ENCODE results near the gene EHMT1. TPM values are rescaled to one million over a fixed set of nuclear protein-coding genes. Genes with fewer than 3 reads are reported as not detected.
"Not testable (repeated sequence)": the region's sequence is repeated elsewhere in the genome, so short reads cannot be mapped to it uniquely, and the experiment has no call there.

Gene EHMT1
- total RNA-seq, 1 experiment from 2014 or later, result 46.0 TPM

GRCh38 chr9:137588891-137589290 lies 29.9 kb upstream of the EHMT1 start:
- DNase-seq (ENCODE audit: low read depth), result no peak
- in situ Hi-C loops (cut with HindIII; ENCODE audit: low pct_unique_long_range_greater_than_20kb, low sequenced_read_pairs), result no loop called here

GRCh38 chr9:137589441-137590122 lies 29.2 kb upstream of the EHMT1 start:
- in situ Hi-C loops (cut with HindIII; ENCODE audit: low pct_unique_long_range_greater_than_20kb, low sequenced_read_pairs), result no loop called here
- no peak for DNase-seq (ENCODE audit: low read depth)

GRCh38 chr9:137590123-137590468 lies 28.7 kb upstream of the EHMT1 start:
- no peak for DNase-seq (ENCODE audit: low read depth)

GRCh38 chr9:137590469-137591383 lies 28.1 kb upstream of the EHMT1 start, which contains the start of gene ZMYND19:
Gene ZMYND19 (minus strand): TSS chr9:137590512. CDS start chr9:137590263, 249 bp downstream.
- in situ Hi-C loops (cut with HindIII; ENCODE audit: low pct_unique_long_range_greater_than_20kb, low sequenced_read_pairs), result no loop called here
- peak; percentile 73 for DNase-seq (ENCODE audit: low read depth)

More at GRCh38 chr9:137590123-137590468, 28.7 kb upstream of the EHMT1 start:
- in situ Hi-C loops (cut with HindIII; ENCODE audit: low pct_unique_long_range_greater_than_20kb, low sequenced_read_pairs), result no loop called here

GRCh38 chr9:137592767-137593166 lies 26.0 kb upstream of the EHMT1 start:
- no peak for DNase-seq (ENCODE audit: low read depth)
- in situ Hi-C loops (cut with HindIII; ENCODE audit: low pct_unique_long_range_greater_than_20kb, low sequenced_read_pairs), result no loop called here

- in situ Hi-C loops (cut with HindIII; ENCODE audit: low pct_unique_long_range_greater_than_20kb, low sequenced_read_pairs), result no loop called here
Observed at GRCh38 chr9:137593176-137593575, 25.6 kb upstream of the EHMT1 start.

GRCh38 chr9:137596577-137596976 lies 22.2 kb upstream of the EHMT1 start:
- in situ Hi-C loops (cut with HindIII; ENCODE audit: low pct_unique_long_range_greater_than_20kb, low sequenced_read_pairs); DNase-seq (ENCODE audit: low read depth): not testable (repeated sequence)

More at GRCh38 chr9:137593176-137593575, 25.6 kb upstream of the EHMT1 start:
- no peak for DNase-seq (ENCODE audit: low read depth)

GRCh38 chr9:137598943-137599342 lies 19.9 kb upstream of the EHMT1 start:
- in situ Hi-C loops (cut with HindIII; ENCODE audit: low pct_unique_long_range_greater_than_20kb, low sequenced_read_pairs), result no loop called here
- DNase-seq (ENCODE audit: low read depth), result no peak

GRCh38 chr9:137602661-137603060 lies 16.1 kb upstream of the EHMT1 start:
- no peak for DNase-seq (ENCODE audit: low read depth)
- in situ Hi-C loops (cut with HindIII; ENCODE audit: low pct_unique_long_range_greater_than_20kb, low sequenced_read_pairs), result no loop called here

GRCh38 chr9:137603879-137604278 lies 14.9 kb upstream of the EHMT1 start:
- in situ Hi-C loops (cut with HindIII; ENCODE audit: low pct_unique_long_range_greater_than_20kb, low sequenced_read_pairs), result no loop called here
- DNase-seq (ENCODE audit: low read depth), result no peak

GRCh38 chr9:137604345-137605086 lies 14.3 kb upstream of the EHMT1 start:
- in situ Hi-C loops (cut with HindIII; ENCODE audit: low pct_unique_long_range_greater_than_20kb, low sequenced_read_pairs), result no loop called here
- DNase-seq (ENCODE audit: low read depth), result no peak

- in situ Hi-C loops (cut with HindIII; ENCODE audit: low pct_unique_long_range_greater_than_20kb, low sequenced_read_pairs), result no loop called here
- DNase-seq (ENCODE audit: low read depth), result peak; percentile 76
Observed at GRCh38 chr9:137605121-137606004, 13.4 kb upstream of the EHMT1 start, which contains the start of gene ARRDC1. Gene ARRDC1 (plus strand): TSS chr9:137605686. CDS start chr9:137605718, 32 bp downstream.

GRCh38 chr9:137606005-137606621 lies 12.7 kb upstream of the EHMT1 start:
- in situ Hi-C loops (cut with HindIII; ENCODE audit: low pct_unique_long_range_greater_than_20kb, low sequenced_read_pairs), result no loop called here
- no peak for DNase-seq (ENCODE audit: low read depth)

- in situ Hi-C loops (cut with HindIII; ENCODE audit: low pct_unique_long_range_greater_than_20kb, low sequenced_read_pairs), result no loop called here
- DNase-seq (ENCODE audit: low read depth), result no peak
Observed at GRCh38 chr9:137606734-137607138, 12.1 kb upstream of the EHMT1 start.

- DNase-seq (ENCODE audit: low read depth), result no peak
- in situ Hi-C loops (cut with HindIII; ENCODE audit: low pct_unique_long_range_greater_than_20kb, low sequenced_read_pairs), result no loop called here
Observed at GRCh38 chr9:137607141-137607857, 11.5 kb upstream of the EHMT1 start.

- no peak for DNase-seq (ENCODE audit: low read depth)
- in situ Hi-C loops (cut with HindIII; ENCODE audit: low pct_unique_long_range_greater_than_20kb, low sequenced_read_pairs), result no loop called here
Observed at GRCh38 chr9:137610944-137611343, 7.9 kb upstream of the EHMT1 start.
